OCI-LY7 (cell line): ENCODE measurements around the gene C20orf96. TPM values are rescaled to one million over a fixed set of nuclear protein-coding genes. Genes with fewer than 3 reads are reported as not detected.

Experiments
- BruUV-seq: library from RNA; stranded (reverse); fragments of 400-500 nt; replicated peaks from 2 replicates; lab custom pipeline; 2021; lab: Mats Ljungman, UMichigan
- CTCF ChIA-PET: fragments of 300-600 bp; sonication (Branson Sonifier 250); formaldehyde crosslinking; loops from one replicate; lab custom pipeline; 2022; ENCODE audit warnings: antibody characterized with exemption; ENCODE audit not compliant: unreplicated experiment; lab: Charles Lee
- POLR2A ChIA-PET: fragments of 300-600 bp; sonication (Branson Sonifier 250); formaldehyde crosslinking; loops from one replicate; lab custom pipeline; 2022; ENCODE audit warnings: antibody characterized with exemption; lab: Charles Lee
- DNase-seq: peaks from one replicate; pipeline ENCODE4 v3.0.0-alpha.2; 2015; ENCODE audit warnings: low spot score
- H2AFZ ChIP-seq: fragments of 200-600 bp; sonication (generic), shearing (Covaris generic); 2 replicates; pipeline ENCODE4 v1.6.1; 2014; ENCODE audit warnings: mild to moderate bottlenecking, antibody characterized with exemption, low read length, moderate library complexity
- H3K27ac ChIP-seq: fragments of 200-600 bp; sonication (generic); 2 replicates; pipeline ENCODE4 v1.5.1; 2014; ENCODE audit warnings: mixed run types, low read depth, mild to moderate bottlenecking, moderate library complexity, low read length, inconsistent platforms; ENCODE audit not compliant: poor library complexity, severe bottlenecking
- H3K36me3 ChIP-seq: fragments of 200-600 bp; sonication (generic); 2 replicates; pipeline ENCODE4 v1.6.1; 2014; ENCODE audit warnings: mild to moderate bottlenecking, antibody characterized with exemption, low read length, moderate library complexity, mixed read lengths; ENCODE audit not compliant: insufficient read depth
- H3K4me1 ChIP-seq: fragments of 200-600 bp; sonication (generic); 2 replicates; pipeline ENCODE4 v1.5.1; 2014; ENCODE audit warnings: mild to moderate bottlenecking, low read length; ENCODE audit not compliant: insufficient read depth, poor library complexity, severe bottlenecking
- H3K4me2 ChIP-seq: fragments of 200-600 bp; sonication (generic); 2 replicates; pipeline ENCODE4 v1.6.1; 2014; ENCODE audit warnings: mild to moderate bottlenecking, low read length
- H3K4me3 ChIP-seq: fragments of 200-600 bp; sonication (generic); 2 replicates; pipeline ENCODE4 v1.5.1; 2014; ENCODE audit warnings: mild to moderate bottlenecking, low read depth, low read length; ENCODE audit not compliant: poor library complexity, severe bottlenecking
- H3K79me2 ChIP-seq: fragments of 200-600 bp; sonication (generic); 2 replicates; pipeline ENCODE4 v1.6.1; 2016; ENCODE audit warnings: low read depth, mild to moderate bottlenecking, low read length, moderate library complexity, mixed read lengths; ENCODE audit not compliant: insufficient read depth
- H3K9me2 ChIP-seq: fragments of 200-600 bp; sonication (generic); 2 replicates; pipeline ENCODE4 v1.6.1; 2016; ENCODE audit warnings: mild to moderate bottlenecking, low read length, mixed read lengths; ENCODE audit not compliant: insufficient read depth
- H3K9me3 ChIP-seq: fragments of 200-600 bp; sonication (generic); 2 replicates; pipeline ENCODE4 v1.6.1; 2014; ENCODE audit warnings: mild to moderate bottlenecking, mixed run types, low read length, mixed read lengths
- H4K20me1 ChIP-seq: fragments of 200-600 bp; sonication (generic); 2 replicates; pipeline ENCODE4 v1.6.1; 2014; ENCODE audit warnings: mild to moderate bottlenecking, antibody characterized with exemption, low read length, moderate library complexity, mixed read lengths; ENCODE audit not compliant: insufficient read depth
- CTCF ChIP-seq: fragments of 200-600 bp; sonication (generic); conservative IDR thresholded peaks from 2 replicates; pipeline ENCODE4 v1.5.1; 2014; ENCODE audit warnings: mild to moderate bottlenecking, antibody characterized with exemption, low read length, moderate library complexity, mixed read lengths
- EZH2phosphoT487 ChIP-seq: fragments of 200-600 bp; sonication (generic); IDR thresholded peaks from 2 replicates; pipeline ENCODE4 v1.6.1; 2018; ENCODE audit warnings: low read depth, borderline replicate concordance, mild to moderate bottlenecking, mixed run types, antibody characterized with exemption, low read length, moderate library complexity, mixed read lengths
- intact Hi-C: fragments of 100-400 bp; cut with micrococcal nuclease; formaldehyde crosslinking; loops from one replicate; pipeline ENCODE4 v1.10.0; 2022; ENCODE audit not compliant: unreplicated experiment
- total RNA-seq, 2 experiments: library from RNA; depleted of rRNA in 1 of 2; stranded (reverse); fragments of >200 nt in 1 of 2; shearing (Covaris generic) in 1 of 2; gene quantifications; 2 replicates each; pipeline ENCODE4 v1.2.3, GENCODE V29; 2014 to 2022

Gene C20orf96
- total RNA-seq, 2 experiments from 2014 or later: 2.6 to 13.1 TPM

GRCh38 chr20:295804-296203 is 5.3 kb upstream of the C20orf96 start:
- Histone ChIP-seq H3K4me2 (no peak overlapping the region), H3K79me2 (peaks cover 34% of the 10 kb centered on the region), H3K9me2 (no peaks in the 10 kb centered on the region), H3K36me3 (peaks cover 14% of the 10 kb centered on the region), H3K4me1 (peaks cover 39% of the 10 kb centered on the region), H3K4me3 (no peak overlapping the region), H3K9me3 (no peaks in the 10 kb centered on the region), H3K27ac (no peak overlapping the region), H2AFZ (no peak overlapping the region), H4K20me1 (peaks cover 20% of the 10 kb centered on the region; the same call in 1 of the 2 replicates)
- no TSS peak for BruUV-seq
- TF ChIP-seq EZH2phosphoT487: no peak
- TF ChIP-seq CTCF: no peak
- intact Hi-C loops: no loop called here
- CTCF ChIA-PET: no interaction called here
- POLR2A ChIA-PET: no interaction called here
- no peak for DNase-seq

- Histone ChIP-seq H3K9me3 (no peaks in the 10 kb centered on the region), H3K9me2 (no peaks in the 10 kb centered on the region), H3K4me2 (no peak overlapping the region), H3K4me3 (no peak overlapping the region), H3K27ac (no peak overlapping the region), H3K4me1 (peaks cover 31% of the 10 kb centered on the region), H3K36me3 (peaks cover 2% of the 10 kb centered on the region), H4K20me1 (peaks cover 10% of the 10 kb centered on the region; the same call in 1 of the 2 replicates), H3K79me2 (peaks cover 25% of the 10 kb centered on the region), H2AFZ (no peak overlapping the region)
- ChIA-PET POLR2A (interaction anchor here (1.1 kb wide), 1 partner anchor 29 kb away, joined by 4 read pairs; no protein-coding TSS in a partner anchor), CTCF (no interaction called here)
- TF ChIP-seq EZH2phosphoT487 (no peak), CTCF (no peak)
- no peak for DNase-seq
- BruUV-seq: no TSS peak
- intact Hi-C loops: no loop called here
Observed at GRCh38 chr20:294602-295001, 4.1 kb upstream of the C20orf96 start.

GRCh38 chr20:289693-290083 is 862 bp downstream of the C20orf96 start:
- H3K9me2 ChIP-seq: no peaks in the 10 kb centered on the region
- CTCF ChIA-PET: no interaction called here
- H3K79me2 ChIP-seq: no peaks in the 10 kb centered on the region
- no peak for DNase-seq
- H2AFZ ChIP-seq: peak overlapping the region; percentile 95
- POLR2A ChIA-PET: interaction anchor here (0.6 kb wide), 1 partner anchor 91 kb away, joined by 4 read pairs; the partner anchor contains the start of gene TRIB3
- no peaks in the 10 kb centered on the region for H4K20me1 ChIP-seq
- no peak overlapping the region for H3K27ac ChIP-seq
- no peaks in the 10 kb centered on the region for H3K36me3 ChIP-seq
- H3K9me3 ChIP-seq: no peaks in the 10 kb centered on the region
- peaks cover 22% of the 10 kb centered on the region for H3K4me1 ChIP-seq
- peak overlapping the region; percentile 74 for H3K4me2 ChIP-seq
- BruUV-seq: no TSS peak
- TF ChIP-seq CTCF (no peak), EZH2phosphoT487 (no peak)
- H3K4me3 ChIP-seq: peak overlapping the region; percentile 71
- intact Hi-C loops: no loop called here
